ENCODE results near the gene TSSC4.

- TF ChIP-seq USF1 (IDR thresholded peaks at IDR 0.05) (no peak), CREB1 (IDR thresholded peaks at IDR 0.05; ENCODE audit: low read depth) (no peak), TAF1 (IDR thresholded peaks at IDR 0.05; ENCODE audit: low read depth) (no peak), YY1 (IDR thresholded peaks at IDR 0.05; ENCODE audit: low read depth) (no peak), EP300 (IDR thresholded peaks at IDR 0.05; ENCODE audit: borderline replicate concordance) (no peak), RAD21 (IDR thresholded peaks at IDR 0.05; ENCODE audit: low read depth) (no peak), CEBPB (IDR thresholded peaks at IDR 0.05) (no peak), MAX (IDR thresholded peaks at IDR 0.05) (no peak), FOXM1 (IDR thresholded peaks at IDR 0.05; ENCODE audit: borderline replicate concordance, low read depth) (no peak), TCF12 (IDR thresholded peaks at IDR 0.05; ENCODE audit: low read depth) (no peak), REST (IDR thresholded peaks at IDR 0.05; ENCODE audit: low read depth) (no peak), TEAD4 (IDR thresholded peaks at IDR 0.05) (no peak)
Measured at GRCh38 chr11:2447951-2448650, 47.6 kb downstream of the TSSC4 start.
